SK-N-SH (cell line): ENCODE data around the gene CPXM1. TPM values are rescaled to one million over a fixed set of nuclear protein-coding genes. Genes with fewer than 3 reads are reported as not detected.

Experiments used
- CTCF ChIA-PET: fragments of 300-600, 350-600 bp; formaldehyde crosslinking; extraction: SDS; loops from one replicate; lab custom pipeline; 2021; lab: Yijun Ruan, JAX
- POLR2A ChIA-PET: fragments of 350-600 bp; sonication (Branson Sonifier 250); formaldehyde crosslinking; extraction: SDS; loops from one replicate; lab custom pipeline; 2020; ENCODE audit warnings: antibody characterized with exemption, inconsistent platforms; lab: Yijun Ruan, JAX
- DNase-seq: peaks from one replicate; pipeline ENCODE4 v3.0.0; 2012
- H2AFZ ChIP-seq: fragments of 200-600 bp; sonication (generic); 2 replicates; pipeline ENCODE4 v1.8.1; 2016; ENCODE audit warnings: antibody characterized with exemption, mild to moderate bottlenecking, low read depth
- H3F3A ChIP-seq: fragments of 200-600 bp; sonication (generic); replicated peaks from 2 replicates; pipeline ENCODE3; 2016; ENCODE audit warnings: antibody characterized with exemption, mild to moderate bottlenecking; ENCODE audit not compliant: insufficient read depth
- H3K27ac ChIP-seq, 2 experiments: fragments of 200-500 bp in 1 of 2; fragments of 200-600 bp in 1 of 2; sonication (Bioruptor generic) in 1 of 2; sonication (generic), shearing (Covaris generic) in 1 of 2; 2 replicates each; pipeline versions ENCODE4 v1.5.1 to v1.6.1; 2014 to 2016; ENCODE audit warnings: low read depth in 2 of 2, inconsistent platforms in 1 of 2, low read length in 1 of 2, mild to moderate bottlenecking in 1 of 2, mixed read lengths in 1 of 2
- H3K27me3 ChIP-seq: fragments of 200-600 bp; sonication (generic), shearing (Covaris generic); 2 replicates; pipeline ENCODE4 v1.6.1; 2016; ENCODE audit warnings: mixed run types; ENCODE audit not compliant: insufficient read depth
- H3K36me3 ChIP-seq, 2 experiments: fragments of 200-500 bp in 1 of 2; fragments of 200-600 bp in 1 of 2; sonication (Bioruptor generic) in 1 of 2; sonication (generic) in 1 of 2; replicated peaks in 1 of 2; 2 replicates each; pipeline versions ENCODE3 to v1.5.1; 2014 to 2016; ENCODE audit warnings: low read length in 1 of 2, mild to moderate bottlenecking in 1 of 2; ENCODE audit not compliant: insufficient read depth in 2 of 2, control insufficient read depth in 1 of 2
- H3K4me1 ChIP-seq, 2 experiments: fragments of 200-500 bp in 1 of 2; fragments of 200-600 bp in 1 of 2; sonication (Bioruptor generic) in 1 of 2; sonication (generic), shearing (Covaris generic) in 1 of 2; 2 replicates each; pipeline versions ENCODE4 v1.5.1 to v1.6.1; 2014 to 2016; ENCODE audit warnings: low read depth in 1 of 2, low read length in 1 of 2, mixed run types in 1 of 2; ENCODE audit not compliant: insufficient read depth in 2 of 2, control insufficient read depth in 1 of 2
- H3K4me2 ChIP-seq: fragments of 200-600 bp; sonication (generic), shearing (Covaris generic); 2 replicates; pipeline ENCODE4 v1.6.1; 2017; ENCODE audit warnings: mixed run types
- H3K4me3 ChIP-seq, 2 experiments: fragments of 200-500 bp in 1 of 2; fragments of 200-600 bp in 1 of 2; sonication (Bioruptor generic) in 1 of 2; sonication (generic), shearing (Covaris generic) in 1 of 2; 2 replicates each; pipeline versions ENCODE4 v1.5.1 to v1.8.1; 2014 to 2016; ENCODE audit warnings: low read depth in 2 of 2, inconsistent platforms in 1 of 2, low read length in 1 of 2, mild to moderate bottlenecking in 1 of 2, mixed read lengths in 1 of 2, moderate library complexity in 1 of 2
- H3K79me2 ChIP-seq: fragments of 200-600 bp; sonication (generic); 2 replicates; pipeline ENCODE4 v1.8.1; 2017; ENCODE audit warnings: mild to moderate bottlenecking; ENCODE audit not compliant: insufficient read depth
- H3K9ac ChIP-seq: fragments of 200-600 bp; sonication (generic); 2 replicates; pipeline ENCODE4 v1.6.1; 2017; ENCODE audit warnings: mixed run types
- H3K9me2 ChIP-seq: fragments of 200-600 bp; sonication (generic); 2 replicates; pipeline ENCODE4 v1.6.1; 2017; ENCODE audit warnings: mixed run types
- H3K9me3 ChIP-seq: fragments of 200-600 bp; sonication (generic); 2 replicates; pipeline ENCODE4 v1.6.1; 2017; ENCODE audit warnings: mixed run types, mild to moderate bottlenecking, moderate library complexity
- H4K20me1 ChIP-seq: fragments of 200-600 bp; sonication (generic); 2 replicates; pipeline ENCODE4 v1.6.1; 2017; ENCODE audit warnings: mild to moderate bottlenecking, mixed run types; ENCODE audit not compliant: insufficient read depth
- CHD2 ChIP-seq: fragments of 150-350 bp; IDR thresholded peaks from 2 replicates; pipeline ENCODE4 v1.6.1; 2018; ENCODE audit warnings: low read length; ENCODE audit not compliant: partially characterized antibody
- EP300 ChIP-seq, 2 experiments: IDR thresholded peaks; 2 replicates each; pipeline versions ENCODE4 v1.4.0 to v1.6.1; 2012; ENCODE audit warnings: borderline replicate concordance in 1 of 2, low read depth in 1 of 2, low read length in 1 of 2
- FOXM1 ChIP-seq: IDR thresholded peaks from 2 replicates; pipeline ENCODE4 v1.4.0; 2012; ENCODE audit warnings: low read depth, mild to moderate bottlenecking
- GATA2 ChIP-seq: sonication (generic); formaldehyde crosslinking; IDR thresholded peaks from 2 replicates; pipeline ENCODE4 v1.5.0; 2020; ENCODE audit warnings: mild to moderate bottlenecking, missing genetic modification reagents
- JUND ChIP-seq: IDR thresholded peaks from 2 replicates; pipeline ENCODE4 v1.4.0; 2012
- PBX3 ChIP-seq: IDR thresholded peaks from 2 replicates; pipeline ENCODE4; 2012
- POLR2AphosphoS5 ChIP-seq: IDR thresholded peaks from 2 replicates; pipeline ENCODE4 v1.6.1; 2012; ENCODE audit warnings: low read depth, low read length
- SIN3A ChIP-seq: IDR thresholded peaks from 2 replicates; pipeline ENCODE4 v1.6.1; 2012; ENCODE audit warnings: low read depth, mild to moderate bottlenecking, low read length, moderate library complexity, borderline replicate concordance
- TAF1 ChIP-seq: IDR thresholded peaks from 2 replicates; pipeline ENCODE4 v1.6.1; 2012; ENCODE audit warnings: low read depth, mild to moderate bottlenecking, low read length, moderate library complexity, borderline replicate concordance
- TCF12 ChIP-seq: IDR thresholded peaks from 2 replicates; pipeline ENCODE4 v1.4.0; 2012
- ZBTB33 ChIP-seq: IDR thresholded peaks from 2 replicates; pipeline ENCODE4 v1.4.0; 2012; ENCODE audit warnings: low read depth, borderline replicate concordance
- WGBS: methylation state at CpG from one replicate; pipeline ENCODE4 v1.1.6; 2017; ENCODE audit warnings: low lambda C conversion rate; 5-methylcytosine and 5-hydroxymethylcytosine counted together
- polyA plus RNA-seq, 3 experiments: library from polyadenylated mRNA; depleted of rRNA; stranded (reverse); fragments of >200 nt; gene quantifications; 2 replicates each; pipeline ENCODE4 v1.2.3, GENCODE V29; 2012

Gene CPXM1
- polyA plus RNA-seq, 1 of the 3 experiments (the other 2 are of a cell fraction): 99.9 TPM

GRCh38 chr20:2746636-2747265 is 53.7 kb downstream of the CPXM1 start (continued):
- TF ChIP-seq ZBTB33: no peak

- H3K9me2 ChIP-seq: no peaks in the 10 kb centered on the region
- H4K20me1 ChIP-seq: no peaks in the 10 kb centered on the region
- no peaks in the 10 kb centered on the region for H3K79me2 ChIP-seq
- no peaks in the 10 kb centered on the region for H3F3A ChIP-seq
- no peak overlapping the region for H3K9ac ChIP-seq
- H2AFZ ChIP-seq: no peak overlapping the region
- no peaks in the 10 kb centered on the region for H3K36me3 ChIP-seq
- no peak overlapping the region for H3K4me3 ChIP-seq
- no peak for DNase-seq
- H3K4me2 ChIP-seq: no peak overlapping the region
- no peak for TF ChIP-seq PBX3
- TF ChIP-seq SIN3A: no peak
- TF ChIP-seq POLR2AphosphoS5: no peak
- TF ChIP-seq JUND: no peak
- no peak for TF ChIP-seq GATA2 (CRISPR knock-in tag)
- TF ChIP-seq CHD2: no peak
- TF ChIP-seq TAF1: no peak
- 87% methylated on average over 4 of the region's 4 CpGs for WGBS
- no peak overlapping the region for H3K27ac ChIP-seq
- ChIA-PET CTCF (no interaction called here), POLR2A (no interaction called here)
- H3K4me1 ChIP-seq: no peaks in the 10 kb centered on the region
- no peaks in the 10 kb centered on the region for H3K27me3 ChIP-seq
- no peaks in the 10 kb centered on the region for H3K9me3 ChIP-seq
These were observed 54.3 kb downstream of the CPXM1 start for GRCh38 chr20:2745936-2746635.

- H2AFZ ChIP-seq: no peak overlapping the region
- 92% methylated on average over 10 of the region's 12 CpGs for WGBS
- H4K20me1 ChIP-seq: no peaks in the 10 kb centered on the region
- no peaks in the 10 kb centered on the region for H3K9me3 ChIP-seq
- no peaks in the 10 kb centered on the region for H3F3A ChIP-seq
- DNase-seq: no peak
- ChIA-PET CTCF (interaction anchor here (2.1 kb wide), 1 partner anchor 14 kb away, joined by 12 read pairs; no protein-coding TSS in a partner anchor), POLR2A (no interaction called here)
- TF ChIP-seq TCF12 (no peak), FOXM1 (no peak), EP300 (IDR thresholded peaks at IDR 0.05; ENCODE audit: borderline replicate concordance in 1 of 2, low read depth in 1 of 2, low read length in 1 of 2) (no peak)
- no peak overlapping the region for H3K27ac ChIP-seq
- no peak overlapping the region for H3K4me2 ChIP-seq
- no peak overlapping the region for H3K9ac ChIP-seq
- no peaks in the 10 kb centered on the region for H3K4me1 ChIP-seq
- H3K9me2 ChIP-seq: no peaks in the 10 kb centered on the region
- no peaks in the 10 kb centered on the region for H3K27me3 ChIP-seq
- H3K4me3 ChIP-seq: no peak overlapping the region
- H3K79me2 ChIP-seq: no peaks in the 10 kb centered on the region
- no peaks in the 10 kb centered on the region for H3K36me3 ChIP-seq
These were observed 55.1 kb downstream of the CPXM1 start for GRCh38 chr20:2745060-2745910.
